Measurements from ENCODE around the gene ASXL2.

DNA sequence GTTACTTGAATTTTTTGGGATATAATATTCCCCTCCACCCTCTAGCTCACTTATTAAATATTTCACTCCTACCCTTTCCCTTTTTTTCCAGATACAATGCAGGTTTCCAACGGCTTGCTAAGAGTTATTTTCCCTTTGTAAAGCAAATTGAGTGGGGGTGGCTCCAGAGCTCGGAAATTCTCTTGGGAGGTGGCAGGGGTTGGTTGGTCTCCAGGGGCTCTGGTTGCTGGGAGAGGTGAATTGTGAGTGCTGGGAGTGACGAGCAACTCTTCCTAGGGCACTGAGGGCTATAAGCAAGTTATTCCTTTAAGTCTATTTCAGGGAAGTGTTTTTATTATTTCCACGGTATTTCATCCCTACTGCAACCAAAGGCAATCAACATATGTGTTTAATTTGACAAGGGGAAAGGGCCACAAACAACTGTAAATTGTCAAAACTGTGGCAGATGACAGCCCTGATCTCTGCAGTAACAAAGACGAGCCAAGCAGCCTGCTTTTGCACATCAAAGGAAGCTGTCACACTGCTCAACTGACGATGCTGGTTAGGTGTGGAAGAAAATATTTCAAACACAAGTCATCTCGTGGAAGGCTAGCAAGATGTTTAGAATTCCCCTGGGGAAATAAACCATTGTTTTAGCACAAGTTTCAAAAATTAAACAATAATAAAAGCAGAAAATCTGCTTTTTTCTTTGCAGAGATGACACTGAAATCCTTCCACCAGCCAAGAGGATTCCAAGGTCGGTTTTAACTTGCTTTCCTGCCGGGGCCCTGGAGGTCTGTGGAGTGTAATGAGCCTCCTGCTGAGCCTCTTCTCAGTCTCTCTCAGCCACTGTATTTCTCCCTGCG lies 34.8 kb upstream of the ASXL2 start:
- TF ChIP-seq, protein P1, sequence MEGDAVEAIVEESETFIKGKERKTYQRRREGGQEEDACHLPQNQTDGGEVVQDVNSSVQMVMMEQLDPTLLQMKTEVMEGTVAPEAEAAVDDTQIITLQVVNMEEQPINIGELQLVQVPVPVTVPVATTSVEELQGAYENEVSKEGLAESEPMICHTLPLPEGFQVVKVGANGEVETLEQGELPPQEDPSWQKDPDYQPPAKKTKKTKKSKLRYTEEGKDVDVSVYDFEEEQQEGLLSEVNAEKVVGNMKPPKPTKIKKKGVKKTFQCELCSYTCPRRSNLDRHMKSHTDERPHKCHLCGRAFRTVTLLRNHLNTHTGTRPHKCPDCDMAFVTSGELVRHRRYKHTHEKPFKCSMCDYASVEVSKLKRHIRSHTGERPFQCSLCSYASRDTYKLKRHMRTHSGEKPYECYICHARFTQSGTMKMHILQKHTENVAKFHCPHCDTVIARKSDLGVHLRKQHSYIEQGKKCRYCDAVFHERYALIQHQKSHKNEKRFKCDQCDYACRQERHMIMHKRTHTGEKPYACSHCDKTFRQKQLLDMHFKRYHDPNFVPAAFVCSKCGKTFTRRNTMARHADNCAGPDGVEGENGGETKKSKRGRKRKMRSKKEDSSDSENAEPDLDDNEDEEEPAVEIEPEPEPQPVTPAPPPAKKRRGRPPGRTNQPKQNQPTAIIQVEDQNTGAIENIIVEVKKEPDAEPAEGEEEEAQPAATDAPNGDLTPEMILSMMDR (IDR thresholded peaks at IDR 0.05; ENCODE audit: low read length) = no peak
- TF ChIP-seq EZH2 (optimal IDR thresholded peaks at IDR 0.05; ENCODE audit: low read depth, low read length) (no peak), EZH2phosphoT487 (IDR thresholded peaks at IDR 0.05; ENCODE audit: low read length) (no peak)
